K562 (cell line): ENCODE data around the gene CDC42EP3. TPM values are rescaled to one million over a fixed set of nuclear protein-coding genes. Genes with fewer than 3 reads are reported as not detected.
A peak's percentile ranks its signal among the peaks of the same experiment; 100 is the strongest.

Experiments used
- ATAC-seq: fragments of 200-7000 bp; cut with Tn5 transposase; 3 replicates; pipeline ENCODE4 v1.9.1; 2020; ENCODE audit warnings: moderate library complexity
- BruUV-seq: library from RNA; stranded (reverse); fragments of 400-500 nt; replicated peaks from 2 replicates; lab custom pipeline; 2021; lab: Mats Ljungman, UMichigan
- CTCF ChIA-PET: fragments of 300-600 bp; formaldehyde crosslinking; extraction: SDS; loops from one replicate; lab custom pipeline; 2021; ENCODE audit warnings: low intra/inter-chr PET ratio; lab: Yijun Ruan, JAX
- POLR2A ChIA-PET: fragments of 300-600, 350-650 bp; sonication (Branson Sonifier 250); formaldehyde crosslinking; extraction: SDS; loops from one replicate; lab custom pipeline; 2021; ENCODE audit warnings: antibody characterized with exemption, inconsistent platforms; lab: Yijun Ruan, JAX
- DNase-seq, 4 experiments: peaks; one replicate each; pipeline versions ENCODE4 v3.0.0 to v3.0.0-alpha.2; 2011 to 2018; ENCODE audit warnings: low spot score in 3 of 4, mixed read lengths in 3 of 4; ENCODE audit errors: extremely low read depth in 1 of 4
- FAIRE-seq: peaks from 2 replicates; lab custom pipeline; 2011; peaks lifted over from hg19 to GRCh38; lab: Jason Lieb, UNC
- H2AFZ ChIP-seq: 2 replicates; pipeline ENCODE4 v1.6.0; 2011; ENCODE audit warnings: low read depth, low read length, control low read depth, inconsistent platforms
- H3K27ac ChIP-seq: fragments of 200-600 bp; 3 replicates; pipeline ENCODE4 v1.8.0; 2011; ENCODE audit warnings: low read depth, mild to moderate bottlenecking, control low read depth, inconsistent platforms, low read length, moderate library complexity, mixed read lengths; ENCODE audit errors: extremely low read depth
- H3K27me3 ChIP-seq, 2 experiments: fragments of 300-600 bp in 1 of 2; 2 replicates in 1 of 2; 3 replicates in 1 of 2; pipeline versions ENCODE4 v1.6.0 to v1.8.0; 2011; ENCODE audit warnings: inconsistent platforms in 2 of 2, low read length in 2 of 2, mild to moderate bottlenecking in 1 of 2, mixed read lengths in 1 of 2, moderate library complexity in 1 of 2; ENCODE audit not compliant: control insufficient read depth in 2 of 2, insufficient read depth in 2 of 2
- H3K36me3 ChIP-seq: fragments of 300-600 bp; 3 replicates; pipeline ENCODE4 v1.8.0; 2011; ENCODE audit warnings: mild to moderate bottlenecking, low read length, inconsistent platforms; ENCODE audit not compliant: control insufficient read depth, insufficient read depth
- H3K4me1 ChIP-seq, 2 experiments: fragments of 200-600 bp in 1 of 2; replicated peaks in 1 of 2; 2 replicates in 1 of 2; 3 replicates in 1 of 2; pipeline versions ENCODE4 v1.5.1 to v1.8.0; 2011; ENCODE audit warnings: inconsistent platforms in 2 of 2, low read length in 2 of 2, mild to moderate bottlenecking in 1 of 2, mixed read lengths in 1 of 2, moderate library complexity in 1 of 2; ENCODE audit not compliant: control insufficient read depth in 2 of 2, insufficient read depth in 2 of 2
- H3K4me2 ChIP-seq: 2 replicates; pipeline ENCODE4 v1.6.1; 2011; ENCODE audit warnings: low read length, control low read depth, inconsistent platforms, mixed read lengths; ENCODE audit not compliant: insufficient read depth
- H3K4me3 ChIP-seq: fragments of 200-600 bp; sonication (generic), shearing (Covaris generic); 2 replicates; pipeline ENCODE4 v1.5.1; 2016; ENCODE audit warnings: control low read depth, inconsistent platforms
- H3K79me2 ChIP-seq: fragments of 200-600 bp; 3 replicates; pipeline ENCODE4 v1.8.0; 2011; ENCODE audit warnings: low read length, inconsistent platforms; ENCODE audit not compliant: control insufficient read depth, insufficient read depth
- H3K9ac ChIP-seq, 2 experiments: 2 replicates each; pipeline versions ENCODE4 v1.6.0 to v1.6.1; 2011; ENCODE audit warnings: low read depth in 2 of 2, low read length in 2 of 2, control low read depth in 1 of 2, inconsistent platforms in 1 of 2, mild to moderate bottlenecking in 1 of 2, mixed read lengths in 1 of 2; ENCODE audit not compliant: insufficient read depth in 1 of 2
- H3K9me1 ChIP-seq: one replicate; pipeline ENCODE4 v1.6.0; 2011; ENCODE audit warnings: inconsistent platforms, mild to moderate bottlenecking, low read length, moderate library complexity; ENCODE audit not compliant: control insufficient read depth, insufficient read depth
- H3K9me3 ChIP-seq: replicated peaks from 2 replicates; pipeline ENCODE4 v1.5.1; 2011; ENCODE audit warnings: low read depth, low read length, inconsistent platforms; ENCODE audit not compliant: control insufficient read depth, insufficient read depth
- H4K20me1 ChIP-seq: replicated peaks from 2 replicates; pipeline ENCODE4 v1.6.1; 2011; ENCODE audit warnings: low read length, inconsistent platforms, mixed read lengths; ENCODE audit not compliant: control insufficient read depth, insufficient read depth
- AFF4 ChIP-seq: sonication (generic); formaldehyde crosslinking; IDR thresholded peaks from 2 replicates; pipeline ENCODE4 v1.8.0; 2023; ENCODE audit warnings: mild to moderate bottlenecking, missing genetic modification reagents
- E2F6 ChIP-seq, 2 experiments: IDR thresholded peaks; 2 replicates each; pipeline ENCODE4 v1.6.1; 2011; ENCODE audit warnings: borderline replicate concordance in 1 of 2, control low read depth in 1 of 2, low read depth in 1 of 2, low read length in 1 of 2, mild to moderate bottlenecking in 1 of 2, mixed read lengths in 1 of 2, moderate library complexity in 1 of 2; ENCODE audit not compliant: insufficient read depth in 1 of 2, insufficient read length in 1 of 2, poor library complexity in 1 of 2, severe bottlenecking in 1 of 2; ENCODE audit errors: extremely low read depth in 1 of 2
- HINFP ChIP-seq: fragments of 450-650 bp; conservative IDR thresholded peaks from 2 replicates; pipeline ENCODE4 v1.6.1; 2016; ENCODE audit warnings: missing genetic modification characterization, low read depth, mild to moderate bottlenecking, control low read depth, missing compliant biosample characterization
- NR2C1 ChIP-seq, 2 experiments: fragments of 450-650 bp; IDR thresholded peaks; 2 replicates each; pipeline ENCODE4 v1.6.1; 2017; ENCODE audit warnings: mild to moderate bottlenecking in 2 of 2, antibody characterized with exemption in 1 of 2, inconsistent platforms in 1 of 2, missing compliant biosample characterization in 1 of 2, missing genetic modification characterization in 1 of 2
- RBM14 ChIP-seq: fragments of 200-400 bp; formaldehyde crosslinking; IDR thresholded peaks from 2 replicates; pipeline ENCODE4 v1.6.1; 2018; ENCODE audit warnings: low read depth, mild to moderate bottlenecking, low read length, moderate library complexity, borderline replicate concordance; ENCODE audit not compliant: insufficient read depth
- WGBS: fragments of 100-300 bp; shearing (Covaris generic); methylation state at CpG from one replicate; pipeline ENCODE4 v1.1.6; 2016; ENCODE audit warnings: low coverage, mixed read lengths; ENCODE audit not compliant: insufficient coverage; ENCODE audit errors: missing lambda C conversion rate; 5-methylcytosine and 5-hydroxymethylcytosine counted together
- in situ Hi-C: fragments of 300-500 bp; cut with MboI; formaldehyde crosslinking; loops from 4 replicates; pipeline ENCODE4 v1.15.0; 2018; ENCODE audit warnings: inconsistent platforms, mixed read lengths
- intact Hi-C: fragments of 100-400 bp; cut with micrococcal nuclease; formaldehyde crosslinking; loops from 2 replicates; pipeline ENCODE4 v1.14.2; 2022
- polyA plus RNA-seq, 8 experiments: library from polyadenylated mRNA; depleted of rRNA in 4 of 8; stranded (reverse) in 5 of 8; unstranded in 3 of 8; fragments of >200 nt; fragmentation: Nextera tagmentation in 2 of 8; fragmentation: Illumina TruSeq in 1 of 8; extraction: Ambion mirVana in 2 of 8; extraction: Trizol in 1 of 8; gene quantifications; 2 replicates each; pipeline versions ENCODE4 v1.2.1 to v1.2.3, GENCODE V29; 2011 to 2014; ENCODE audit warnings: inconsistent platforms in 1 of 8, missing spikeins in 1 of 8
- total RNA-seq, 7 experiments: library from RNA; depleted of rRNA in 6 of 7; stranded (reverse); fragments of >200 nt in 6 of 7; fragmentation: Illumina TruSeq in 2 of 7; extraction: Trizol in 2 of 7; gene quantifications; 2 replicates each; pipeline versions ENCODE4 v1.2.1 to v1.2.3, GENCODE V29; 2011 to 2021; ENCODE audit warnings: low replicate concordance in 1 of 7
- TF ChIP-seq, protein P1 (sequence below): fragments of 450-650 bp; formaldehyde crosslinking; IDR thresholded peaks from 2 replicates; pipeline ENCODE4 v1.4.0; 2020; ENCODE audit warnings: mild to moderate bottlenecking, moderate library complexity
- TF ChIP-seq, protein P2 (sequence below): sonication (generic); formaldehyde crosslinking; IDR thresholded peaks from 2 replicates; pipeline ENCODE4 v1.8.0; 2022; ENCODE audit warnings: mild to moderate bottlenecking, missing genetic modification reagents

The CDC42EP3 gene
- total and polyA plus RNA-seq, 9 of the 15 experiments (the other 6 are each of a cell fraction or from before 2014, with no cell fraction given), result 0.72 to 6.4 (median 2.0) TPM

GRCh38 chr2:37671816-37672103 lies 318 bp upstream of the CDC42EP3 start:
- Histone ChIP-seq H3K9ac (peak overlapping the region; percentile 59 to 91), H3K27me3 (peaks cover 0 to 12% of the 10 kb centered on the region in 2 experiments; a peak in 2 of 5 replicates), H3K9me1 (no peaks in the 10 kb centered on the region), H4K20me1 (peaks cover 3% of the 10 kb centered on the region), H2AFZ (peak overlapping the region; percentile 90), H3K4me3 (peak overlapping the region; percentile 67), H3K79me2 (no peaks in the 10 kb centered on the region; the same call in 2 of the 3 replicates), H3K36me3 (no peaks in the 10 kb centered on the region), H3K4me2 (peak overlapping the region; percentile 78), H3K9me3 (no peaks in the 10 kb centered on the region), H3K27ac (peak overlapping the region; percentile 33; the same call in 2 of the 3 replicates), H3K4me1 (peaks cover 13 to 22% of the 10 kb centered on the region in 2 experiments; a peak in 4 of 5 replicates)
- ATAC-seq, result no peak
- 2% methylated on average over 15 of the region's 29 CpGs for WGBS
- FAIRE-seq, result no peak
- BruUV-seq, result no TSS peak
- no peak for DNase-seq
- ChIA-PET CTCF (no interaction called here), POLR2A (no interaction called here)
- intact Hi-C loops, result loop anchor here (1.0 kb wide), 1 partner anchor 43 kb away; no protein-coding TSS in a partner anchor
- in situ Hi-C loops, result no loop called here
- TF ChIP-seq, protein P1, sequence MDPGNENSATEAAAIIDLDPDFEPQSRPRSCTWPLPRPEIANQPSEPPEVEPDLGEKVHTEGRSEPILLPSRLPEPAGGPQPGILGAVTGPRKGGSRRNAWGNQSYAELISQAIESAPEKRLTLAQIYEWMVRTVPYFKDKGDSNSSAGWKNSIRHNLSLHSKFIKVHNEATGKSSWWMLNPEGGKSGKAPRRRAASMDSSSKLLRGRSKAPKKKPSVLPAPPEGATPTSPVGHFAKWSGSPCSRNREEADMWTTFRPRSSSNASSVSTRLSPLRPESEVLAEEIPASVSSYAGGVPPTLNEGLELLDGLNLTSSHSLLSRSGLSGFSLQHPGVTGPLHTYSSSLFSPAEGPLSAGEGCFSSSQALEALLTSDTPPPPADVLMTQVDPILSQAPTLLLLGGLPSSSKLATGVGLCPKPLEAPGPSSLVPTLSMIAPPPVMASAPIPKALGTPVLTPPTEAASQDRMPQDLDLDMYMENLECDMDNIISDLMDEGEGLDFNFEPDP (CRISPR knock-in tag), result no peak
- TF ChIP-seq AFF4 (CRISPR knock-in tag), result no peak
- 0 out of 2 replicates have a peak, but pooled peaks have one; percentile 63 for TF ChIP-seq RBM14
- peak in 1 of 2 experiments; percentile 49 for TF ChIP-seq E2F6 (IDR thresholded peaks at IDR 0.05; ENCODE audit: borderline replicate concordance in 1 of 2, extremely low read depth in 1 of 2, insufficient read depth in 1 of 2, insufficient read length in 1 of 2, low read depth in 1 of 2, low read length in 1 of 2, poor library complexity in 1 of 2, severe bottlenecking in 1 of 2)
- TF ChIP-seq, protein P2, sequence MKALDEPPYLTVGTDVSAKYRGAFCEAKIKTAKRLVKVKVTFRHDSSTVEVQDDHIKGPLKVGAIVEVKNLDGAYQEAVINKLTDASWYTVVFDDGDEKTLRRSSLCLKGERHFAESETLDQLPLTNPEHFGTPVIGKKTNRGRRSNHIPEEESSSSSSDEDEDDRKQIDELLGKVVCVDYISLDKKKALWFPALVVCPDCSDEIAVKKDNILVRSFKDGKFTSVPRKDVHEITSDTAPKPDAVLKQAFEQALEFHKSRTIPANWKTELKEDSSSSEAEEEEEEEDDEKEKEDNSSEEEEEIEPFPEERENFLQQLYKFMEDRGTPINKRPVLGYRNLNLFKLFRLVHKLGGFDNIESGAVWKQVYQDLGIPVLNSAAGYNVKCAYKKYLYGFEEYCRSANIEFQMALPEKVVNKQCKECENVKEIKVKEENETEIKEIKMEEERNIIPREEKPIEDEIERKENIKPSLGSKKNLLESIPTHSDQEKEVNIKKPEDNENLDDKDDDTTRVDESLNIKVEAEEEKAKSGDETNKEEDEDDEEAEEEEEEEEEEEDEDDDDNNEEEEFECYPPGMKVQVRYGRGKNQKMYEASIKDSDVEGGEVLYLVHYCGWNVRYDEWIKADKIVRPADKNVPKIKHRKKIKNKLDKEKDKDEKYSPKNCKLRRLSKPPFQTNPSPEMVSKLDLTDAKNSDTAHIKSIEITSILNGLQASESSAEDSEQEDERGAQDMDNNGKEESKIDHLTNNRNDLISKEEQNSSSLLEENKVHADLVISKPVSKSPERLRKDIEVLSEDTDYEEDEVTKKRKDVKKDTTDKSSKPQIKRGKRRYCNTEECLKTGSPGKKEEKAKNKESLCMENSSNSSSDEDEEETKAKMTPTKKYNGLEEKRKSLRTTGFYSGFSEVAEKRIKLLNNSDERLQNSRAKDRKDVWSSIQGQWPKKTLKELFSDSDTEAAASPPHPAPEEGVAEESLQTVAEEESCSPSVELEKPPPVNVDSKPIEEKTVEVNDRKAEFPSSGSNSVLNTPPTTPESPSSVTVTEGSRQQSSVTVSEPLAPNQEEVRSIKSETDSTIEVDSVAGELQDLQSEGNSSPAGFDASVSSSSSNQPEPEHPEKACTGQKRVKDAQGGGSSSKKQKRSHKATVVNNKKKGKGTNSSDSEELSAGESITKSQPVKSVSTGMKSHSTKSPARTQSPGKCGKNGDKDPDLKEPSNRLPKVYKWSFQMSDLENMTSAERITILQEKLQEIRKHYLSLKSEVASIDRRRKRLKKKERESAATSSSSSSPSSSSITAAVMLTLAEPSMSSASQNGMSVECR (CRISPR knock-in tag), result peak; percentile 36; the same call in 1 of the 2 replicates
- TF ChIP-seq NR2C1 (IDR thresholded peaks at IDR 0.05), result no peak
- TF ChIP-seq NR2C1 (tag; IDR thresholded peaks at IDR 0.05), result no peak
- no peak for TF ChIP-seq HINFP (tag)
